Liver (tissue), 9 donors: ENCODE results near the gene RDM1. TPM values are rescaled to one million over a fixed set of nuclear protein-coding genes. Genes with fewer than 3 reads are reported as not detected.

ENCODE experiments used
- DNase-seq: peaks from one replicate; pipeline ENCODE4 v3.0.0-alpha.2; 2017; ENCODE audit warnings: low spot score
- H3K27ac ChIP-seq, 2 donors: one replicate each; pipeline ENCODE4 v1.7.0; 2013; ENCODE audit warnings: inconsistent platforms in 2 of 2, low read length in 2 of 2, control low read depth in 1 of 2, low read depth in 1 of 2, mild to moderate bottlenecking in 1 of 2
- H3K27me3 ChIP-seq, 4 donors: one replicate each; pipeline versions ENCODE4 v1.6.1 to v1.7.0; 2013; ENCODE audit warnings: low read length in 3 of 4, inconsistent platforms in 1 of 4, mild to moderate bottlenecking in 1 of 4, moderate library complexity in 1 of 4; ENCODE audit not compliant: control insufficient read depth in 4 of 4, insufficient read depth in 4 of 4
- H3K36me3 ChIP-seq, 4 donors: one replicate each; pipeline versions ENCODE4 v1.6.1 to v1.7.0; 2013; ENCODE audit warnings: low read length in 3 of 4, mild to moderate bottlenecking in 3 of 4, low read depth in 1 of 4, moderate library complexity in 1 of 4; ENCODE audit not compliant: control insufficient read depth in 4 of 4, insufficient read depth in 3 of 4
- H3K4me1 ChIP-seq, 4 donors: one replicate each; pipeline versions ENCODE4 v1.6.1 to v1.7.0; 2013; ENCODE audit warnings: low read length in 3 of 4, mild to moderate bottlenecking in 3 of 4, moderate library complexity in 1 of 4; ENCODE audit not compliant: control insufficient read depth in 4 of 4, insufficient read depth in 4 of 4
- H3K4me3 ChIP-seq, 3 donors: one replicate each; pipeline versions ENCODE4 v1.6.1 to v1.7.0; 2013; ENCODE audit warnings: low read length in 3 of 3, control low read depth in 1 of 3, low read depth in 1 of 3, mild to moderate bottlenecking in 1 of 3
- H3K9ac ChIP-seq, 2 donors: one replicate each; pipeline ENCODE4 v1.7.0; 2013; ENCODE audit warnings: low read length in 2 of 2, mild to moderate bottlenecking in 2 of 2, moderate library complexity in 2 of 2, control low read depth in 1 of 2, low read depth in 1 of 2
- H3K9me3 ChIP-seq, 4 donors: one replicate each; pipeline versions ENCODE4 v1.6.1 to v1.7.0; 2013; ENCODE audit warnings: low read length in 3 of 4; ENCODE audit not compliant: control insufficient read depth in 4 of 4
- CTCF ChIP-seq: fragments of 150-350 bp; IDR thresholded peaks from 2 replicates; pipeline ENCODE4 v1.5.1; 2017; ENCODE audit warnings: improper control_type of control experiment, low read depth, low read length; ENCODE audit not compliant: missing input control
- EGR1 ChIP-seq, 2 donors: IDR thresholded peaks; 2 replicates each; pipeline ENCODE4 v1.6.1; 2016 to 2018; ENCODE audit warnings: antibody characterized with exemption in 2 of 2, low read depth in 2 of 2
- FOXA1 ChIP-seq: IDR thresholded peaks from 2 replicates; pipeline ENCODE4 v1.6.1; 2016; ENCODE audit warnings: antibody characterized with exemption
- FOXA2 ChIP-seq: IDR thresholded peaks from 2 replicates; pipeline ENCODE4 v1.6.1; 2016; ENCODE audit warnings: antibody characterized with exemption
- GABPA ChIP-seq, 2 donors: IDR thresholded peaks in 1 of 2; conservative IDR thresholded peaks in 1 of 2; 2 replicates each; pipeline ENCODE4 v1.6.1; 2016; ENCODE audit warnings: antibody characterized with exemption in 2 of 2, mild to moderate bottlenecking in 1 of 2, moderate library complexity in 1 of 2
- HNF4A ChIP-seq, 2 donors: conservative IDR thresholded peaks; 2 replicates each; pipeline ENCODE4 v1.6.1; 2016; ENCODE audit warnings: antibody characterized with exemption in 2 of 2, mild to moderate bottlenecking in 2 of 2
- HNF4G ChIP-seq: IDR thresholded peaks from 2 replicates; pipeline ENCODE4 v1.6.1; 2016; ENCODE audit warnings: antibody characterized with exemption
- MAX ChIP-seq: IDR thresholded peaks from 2 replicates; pipeline ENCODE4 v1.6.1; 2016; ENCODE audit warnings: antibody characterized with exemption
- NR2F2 ChIP-seq: IDR thresholded peaks from 2 replicates; pipeline ENCODE4 v1.6.1; 2016; ENCODE audit warnings: antibody characterized with exemption
- REST ChIP-seq: IDR thresholded peaks from 2 replicates; pipeline ENCODE4 v1.6.1; 2016; ENCODE audit warnings: antibody characterized with exemption, mild to moderate bottlenecking
- RXRA ChIP-seq, 2 donors: IDR thresholded peaks; 2 replicates each; pipeline ENCODE4 v1.6.1; 2017 to 2018; ENCODE audit warnings: antibody characterized with exemption in 2 of 2, mild to moderate bottlenecking in 1 of 2
- SP1 ChIP-seq: IDR thresholded peaks from 2 replicates; pipeline ENCODE4 v1.6.1; 2018; ENCODE audit warnings: antibody characterized with exemption, mild to moderate bottlenecking
- TAF1 ChIP-seq: conservative IDR thresholded peaks from 2 replicates; pipeline ENCODE4 v1.6.1; 2016; ENCODE audit warnings: antibody characterized with exemption, mild to moderate bottlenecking
- YY1 ChIP-seq: IDR thresholded peaks from 2 replicates; pipeline ENCODE4 v1.6.1; 2016; ENCODE audit warnings: antibody characterized with exemption, mild to moderate bottlenecking
- ZBTB33 ChIP-seq: IDR thresholded peaks from 2 replicates; pipeline ENCODE4 v1.6.1; 2016; ENCODE audit warnings: antibody characterized with exemption
- WGBS: extraction: QIAGEN DNeasy Blood & Tissue Kit; methylation state at CpG from one replicate; pipeline ENCODE4 v1.1.7; 2013; 5-methylcytosine and 5-hydroxymethylcytosine counted together
- polyA plus RNA-seq, 2 donors: library from polyadenylated mRNA; stranded (reverse) in 1 of 2; unstranded in 1 of 2; fragments of 200-250 nt in 1 of 2; fragments of >200 nt in 1 of 2; fragmentation: Nextera tagmentation in 1 of 2; extraction: Ambion mirVana in 1 of 2; gene quantifications; one replicate each; pipeline versions ENCODE4 v1.2.1 to v1.2.3, GENCODE V29; 2013 to 2015
- total RNA-seq, 2 donors: library from RNA; depleted of rRNA; stranded (reverse); fragments of >200 nt; gene quantifications; one replicate each; pipeline ENCODE4 v1.2.3, GENCODE V29; 2014
- donor health status: healthy.
- donor health status: healthy.
- donor health status: healthy.
- donor health status: healthy.
- donor health status: healthy.

The RDM1 gene
- total and polyA plus RNA-seq, 4 donors: 0.29 to 1.9 (median 0.42) TPM; not detected in 1

- TF ChIP-seq HNF4G (no peak), FOXA2 (no peak), GABPA (IDR thresholded peaks at IDR 0.05 in 1 of 2, conservative IDR thresholded peaks at IDR 0.05 in 1 of 2) (no peak), CTCF (no peak)
- WGBS: 88% methylated on average over 6 of the region's 6 CpGs
- no peaks in the 10 kb centered on the region for H3K27me3 ChIP-seq
- no peaks in the 10 kb centered on the region for H3K9me3 ChIP-seq
- H3K27ac ChIP-seq: no peak overlapping the region
- H3K4me1 ChIP-seq: peaks cover 6 to 13% (median 10%) of the 10 kb centered on the region in 4 donors
- no peak overlapping the region for H3K4me3 ChIP-seq
- H3K9ac ChIP-seq: no peak overlapping the region
- no peaks in the 10 kb centered on the region for H3K36me3 ChIP-seq
- no peak for DNase-seq
These were observed 1.3 kb upstream of the RDM1 start for GRCh38 chr17:35931794-35932425.

- no peak overlapping the region for H3K27ac ChIP-seq
- DNase-seq: no peak
- no peak overlapping the region for H3K4me3 ChIP-seq
- H3K36me3 ChIP-seq: no peaks in the 10 kb centered on the region
- H3K9me3 ChIP-seq: no peaks in the 10 kb centered on the region
- H3K27me3 ChIP-seq: no peaks in the 10 kb centered on the region
- no peak overlapping the region for H3K9ac ChIP-seq
- TF ChIP-seq GABPA (IDR thresholded peaks at IDR 0.05 in 1 of 2, conservative IDR thresholded peaks at IDR 0.05 in 1 of 2) (no peak), TAF1 (no peak), REST (no peak), HNF4A (conservative IDR thresholded peaks at IDR 0.05) (peak; percentile 20 to 56), RXRA (IDR thresholded peaks at IDR 0.05) (peak in 1 of 2 donors; percentile 40)
- peaks cover 6 to 13% (median 10%) of the 10 kb centered on the region in 4 donors for H3K4me1 ChIP-seq
These were observed 2.9 kb downstream of the RDM1 start for GRCh38 chr17:35927714-35928113.

GRCh38 chr17:35923609-35924114 is 6.9 kb downstream of the RDM1 start:
- H3K27ac ChIP-seq: no peak overlapping the region
- no peak overlapping the region for H3K9ac ChIP-seq
- TF ChIP-seq SP1 (no peak), GABPA (IDR thresholded peaks at IDR 0.05 in 1 of 2, conservative IDR thresholded peaks at IDR 0.05 in 1 of 2) (no peak), RXRA (IDR thresholded peaks at IDR 0.05) (no peak), HNF4A (conservative IDR thresholded peaks at IDR 0.05) (no peak), REST (no peak), FOXA1 (no peak), ZBTB33 (no peak), EGR1 (IDR thresholded peaks at IDR 0.05; ENCODE audit: low read depth in 2 of 2) (no peak), YY1 (no peak), MAX (no peak), NR2F2 (no peak)

More at GRCh38 chr17:35923609-35924114, 6.9 kb downstream of the RDM1 start:
- H3K4me3 ChIP-seq: no peak overlapping the region
- no peaks in the 10 kb centered on the region for H3K9me3 ChIP-seq
- DNase-seq: no peak
- no peaks in the 10 kb centered on the region for H3K27me3 ChIP-seq
- 98% methylated on average over 6 of the region's 6 CpGs for WGBS
- peaks cover 0 to 4% (median 0%) of the 10 kb centered on the region in 4 donors for H3K4me1 ChIP-seq
- H3K36me3 ChIP-seq: no peaks in the 10 kb centered on the region
